GM21423 (cell line): ENCODE data around the gene LEO1.

ENCODE experiments used
- ATAC-seq: cut with Tn5 transposase; IDR thresholded peaks from one replicate; pipeline ENCODE4 v1.9.1; 2021; ENCODE audit warnings: mild to moderate bottlenecking, moderate library complexity; ENCODE audit not compliant: unreplicated experiment

LEO1 gene

GRCh38 chr15:51971375-51972133 is at the start of gene LEO1:
Gene LEO1 (minus strand): TSS chr15:51971778. CDS start chr15:51971745, 33 bp downstream.
- peak; percentile 88 for ATAC-seq

GRCh38 chr15:52021128-52021671 is 49.6 kb upstream of the LEO1 start:
- no peak for ATAC-seq

- no peak for ATAC-seq
These were observed 48.9 kb upstream of the LEO1 start for GRCh38 chr15:52020221-52021085.

- ATAC-seq = peak; percentile 41
These were observed 48.0 kb upstream of the LEO1 start for GRCh38 chr15:52019394-52020220.

GRCh38 chr15:52018693-52019393 is 47.3 kb upstream of the LEO1 start, which contains the start of gene MAPK6:
Gene MAPK6 (plus strand): TSS chr15:52019219. CDS start chr15:52046461, 27,242 bp downstream.
- peak; percentile 69 for ATAC-seq

GRCh38 chr15:52018244-52018643 is 46.7 kb upstream of the LEO1 start:
- no peak for ATAC-seq

GRCh38 chr15:52016316-52016715 is 44.7 kb upstream of the LEO1 start:
- ATAC-seq = no peak

GRCh38 chr15:52014616-52015015 is 43.0 kb upstream of the LEO1 start:
- no peak for ATAC-seq

- ATAC-seq = peak; percentile 34
These were observed 41.7 kb upstream of the LEO1 start for GRCh38 chr15:52013151-52013791.

- ATAC-seq = no peak
These were observed 40.6 kb upstream of the LEO1 start for GRCh38 chr15:52012210-52012609.

GRCh38 chr15:52011711-52012144 is 40.1 kb upstream of the LEO1 start:
- no peak for ATAC-seq

- ATAC-seq = no peak
These were observed 39.3 kb upstream of the LEO1 start for GRCh38 chr15:52010633-52011595.

GRCh38 chr15:52008698-52009434 is 37.3 kb upstream of the LEO1 start:
- ATAC-seq = no peak

- no peak for ATAC-seq
These were observed 36.8 kb upstream of the LEO1 start for GRCh38 chr15:52008359-52008697.

GRCh38 chr15:52006702-52007340 is 35.2 kb upstream of the LEO1 start:
- ATAC-seq = peak; percentile 38

- peak; percentile 63 for ATAC-seq
These were observed 34.4 kb upstream of the LEO1 start for GRCh38 chr15:52005748-52006701.
